DOHH2 (cell line): ENCODE data around the gene MARCHF6.
"Not testable (repeated sequence)": the region's sequence is repeated elsewhere in the genome, so short reads cannot be mapped to it uniquely, and the experiment has no call there.

Experiments
- H3F3A ChIP-seq: fragments of 200-600 bp; sonication (generic), shearing (Covaris generic); 2 replicates; pipeline ENCODE4 v1.6.0; 2016; ENCODE audit warnings: antibody characterized with exemption, mild to moderate bottlenecking; ENCODE audit not compliant: control insufficient read depth, insufficient read depth
- H3K27ac ChIP-seq: fragments of 200-600 bp; sonication (generic); 2 replicates; pipeline ENCODE4 v1.5.1; 2014; ENCODE audit warnings: low read depth, mild to moderate bottlenecking, low read length, moderate library complexity
- H3K27me3 ChIP-seq: fragments of 200-600 bp; sonication (generic); 2 replicates; pipeline ENCODE4 v1.6.1; 2014; ENCODE audit warnings: mild to moderate bottlenecking, low read length, mixed read lengths; ENCODE audit not compliant: control insufficient read depth
- H3K36me3 ChIP-seq: fragments of 200-600 bp; sonication (generic); 2 replicates; pipeline ENCODE4 v1.6.1; 2014; ENCODE audit warnings: mild to moderate bottlenecking, low read length, moderate library complexity, mixed read lengths; ENCODE audit not compliant: control insufficient read depth
- H3K4me1 ChIP-seq: fragments of 200-600 bp; sonication (generic); 2 replicates; pipeline ENCODE4 v1.6.1; 2014; ENCODE audit warnings: mild to moderate bottlenecking, low read length, mixed read lengths; ENCODE audit not compliant: control insufficient read depth
- H3K4me2 ChIP-seq: fragments of 200-600 bp; sonication (generic); 2 replicates; pipeline ENCODE4 v1.6.0; 2014; ENCODE audit warnings: mild to moderate bottlenecking, low read length, moderate library complexity
- H3K4me3 ChIP-seq: fragments of 200-600 bp; sonication (generic); 2 replicates; pipeline ENCODE4 v1.5.1; 2014; ENCODE audit warnings: mild to moderate bottlenecking, low read length, mixed read lengths
- H3K79me2 ChIP-seq: fragments of 200-600 bp; sonication (generic); 2 replicates; pipeline ENCODE4 v1.6.1; 2014; ENCODE audit warnings: mild to moderate bottlenecking, low read length, mixed read lengths; ENCODE audit not compliant: control insufficient read depth
- H3K9me2 ChIP-seq: fragments of 200-600 bp; sonication (generic); replicated peaks from 2 replicates; pipeline ENCODE4 v1.6.1; 2014; ENCODE audit warnings: mild to moderate bottlenecking, low read length, mixed read lengths; ENCODE audit not compliant: control insufficient read depth
- H3K9me3 ChIP-seq: fragments of 200-600 bp; sonication (generic); 2 replicates; pipeline ENCODE4 v1.6.1; 2014; ENCODE audit warnings: antibody characterized with exemption, low read length, mixed read lengths; ENCODE audit not compliant: control insufficient read depth, insufficient read depth
- H4K20me1 ChIP-seq: fragments of 200-600 bp; sonication (generic); 2 replicates; pipeline ENCODE4 v1.6.0; 2014; ENCODE audit warnings: low read depth, mild to moderate bottlenecking, antibody characterized with exemption, low read length, moderate library complexity; ENCODE audit not compliant: control insufficient read depth, insufficient read depth
- CTCF ChIP-seq: fragments of 200-600 bp; sonication (generic); IDR thresholded peaks from one replicate; pipeline ENCODE4 v1.5.1; 2014; ENCODE audit warnings: antibody characterized with exemption, mild to moderate bottlenecking, low read depth, low read length; ENCODE audit not compliant: poor library complexity, severe bottlenecking
- EZH2phosphoT487 ChIP-seq: fragments of 200-600 bp; sonication (generic); IDR thresholded peaks from 2 replicates; pipeline ENCODE4 v1.6.1; 2017; ENCODE audit warnings: borderline replicate concordance, mild to moderate bottlenecking, antibody characterized with exemption, low read length, moderate library complexity, mixed read lengths

MARCHF6 gene

GRCh38 chr5:10381803-10382202 lies 28.3 kb downstream of the MARCHF6 start:
- Histone ChIP-seq H3K4me1 (no peaks in the 10 kb centered on the region), H3K9me3 (no peaks in the 10 kb centered on the region), H3K27me3 (no peaks in the 10 kb centered on the region), H3K4me3 (no peak overlapping the region), H3K4me2 (no peak overlapping the region), H3K9me2 (no peaks in the 10 kb centered on the region), H3K27ac (no peak overlapping the region), H4K20me1 (peaks cover 4% of the 10 kb centered on the region; the same call in 1 of the 2 replicates), H3K79me2 (peaks cover 25% of the 10 kb centered on the region), H3K36me3 (peaks cover 48% of the 10 kb centered on the region), H3F3A (peaks cover 7% of the 10 kb centered on the region)
- TF ChIP-seq EZH2phosphoT487 (no peak), CTCF (no peak)

- Histone ChIP-seq H4K20me1 (no peaks in the 10 kb centered on the region), H3K36me3 (peaks cover 48% of the 10 kb centered on the region)
These were observed 31.0 kb downstream of the MARCHF6 start for GRCh38 chr5:10384483-10384882.

GRCh38 chr5:10387690-10388089 lies 34.2 kb downstream of the MARCHF6 start:
- Histone ChIP-seq H4K20me1 (no peaks in the 10 kb centered on the region), H3K27ac (no peak overlapping the region), H3K9me3 (no peaks in the 10 kb centered on the region), H3K36me3 (peaks cover 55% of the 10 kb centered on the region), H3K4me2 (no peak overlapping the region), H3K9me2 (no peaks in the 10 kb centered on the region), H3K79me2 (no peaks in the 10 kb centered on the region), H3K27me3 (no peaks in the 10 kb centered on the region), H3F3A (peaks cover 3% of the 10 kb centered on the region; the same call in 1 of the 2 replicates), H3K4me1 (no peaks in the 10 kb centered on the region), H3K4me3 (no peak overlapping the region)
- no peak for TF ChIP-seq EZH2phosphoT487
- no peak for TF ChIP-seq CTCF

More at GRCh38 chr5:10384483-10384882, 31.0 kb downstream of the MARCHF6 start:
- Histone ChIP-seq H3K9me3 (no peaks in the 10 kb centered on the region), H3K27ac (no peak overlapping the region), H3K4me1 (no peaks in the 10 kb centered on the region), H3K79me2 (peaks cover 5% of the 10 kb centered on the region; the same call in 1 of the 2 replicates), H3K9me2 (no peaks in the 10 kb centered on the region), H3K4me2 (no peak overlapping the region), H3K27me3 (no peaks in the 10 kb centered on the region), H3F3A (peaks cover 3% of the 10 kb centered on the region; the same call in 1 of the 2 replicates), H3K4me3 (no peak overlapping the region)
- no peak for TF ChIP-seq CTCF
- TF ChIP-seq EZH2phosphoT487: no peak

GRCh38 chr5:10391130-10391529 lies 37.6 kb downstream of the MARCHF6 start:
- no peaks in the 10 kb centered on the region for H3K27me3 ChIP-seq
- TF ChIP-seq EZH2phosphoT487: no peak
- no peak for TF ChIP-seq CTCF
- no peaks in the 10 kb centered on the region for H4K20me1 ChIP-seq
- H3F3A ChIP-seq: no peaks in the 10 kb centered on the region
- H3K4me1 ChIP-seq: no peaks in the 10 kb centered on the region
- no peaks in the 10 kb centered on the region for H3K9me2 ChIP-seq
- no peaks in the 10 kb centered on the region for H3K79me2 ChIP-seq
- H3K27ac ChIP-seq: no peak overlapping the region
- H3K4me2 ChIP-seq: no peak overlapping the region
- H3K36me3 ChIP-seq: peaks cover 65% of the 10 kb centered on the region
- no peaks in the 10 kb centered on the region for H3K9me3 ChIP-seq
- no peak overlapping the region for H3K4me3 ChIP-seq

GRCh38 chr5:10392567-10393328 lies 39.3 kb downstream of the MARCHF6 start:
- H3K27ac ChIP-seq, H3K9me2 ChIP-seq, H4K20me1 ChIP-seq, H3K4me1 ChIP-seq, H3K9me3 ChIP-seq, H3F3A ChIP-seq, H3K4me2 ChIP-seq, H3K4me3 ChIP-seq, H3K79me2 ChIP-seq, H3K27me3 ChIP-seq: not testable (repeated sequence)
- H3K36me3 ChIP-seq: peaks cover 70% of the 10 kb centered on the region
